Activated CD8-positive, alpha-beta memory T cell treated with anti-CD3 and anti-CD28 coated beads, Interleukin-2, amount 10 ng/mL, durations not matched to agents 7 days and 5 days (primary cell): ENCODE data around the gene GABPB1. TPM values are rescaled to one million over a fixed set of nuclear protein-coding genes. Genes with fewer than 3 reads are reported as not detected.

Experiments used
- ATAC-seq: fragments of 150-1000 bp; cut with Tn5 transposase; one replicate; pipeline ENCODE4 v1.10.0; 2021; ENCODE audit warnings: moderate library complexity
- CTCF ChIA-PET: fragments of 350-600 bp; sonication (Branson Sonifier 250); formaldehyde crosslinking; loops from one replicate; lab custom pipeline; 2021; ENCODE audit warnings: antibody characterized with exemption; lab: Charles Lee
- DNase-seq: peaks from one replicate; pipeline ENCODE4 v3.0.0-alpha.2; 2020
- H3K27ac Mint-ChIP-seq: one replicate; pipeline ENCODE4 v1.8.0; 2021; ENCODE audit warnings: mild to moderate bottlenecking, mixed read lengths
- H3K27me3 Mint-ChIP-seq: one replicate; pipeline ENCODE4 v1.8.0; 2021; ENCODE audit warnings: mixed read lengths
- H3K36me3 Mint-ChIP-seq: one replicate; pipeline ENCODE4 v1.8.0; 2021; ENCODE audit warnings: mild to moderate bottlenecking, mixed read lengths
- H3K4me1 Mint-ChIP-seq: one replicate; pipeline ENCODE4 v1.8.0; 2021; ENCODE audit warnings: mixed read lengths
- H3K4me3 Mint-ChIP-seq: one replicate; pipeline ENCODE4 v1.8.0; 2021; ENCODE audit warnings: mild to moderate bottlenecking, moderate library complexity, mixed read lengths
- H3K9me3 Mint-ChIP-seq: one replicate; pipeline ENCODE4 v1.8.0; 2022; ENCODE audit warnings: low read depth, mixed read lengths
- total RNA-seq, 2 experiments: library from RNA; stranded (reverse); gene quantifications; one replicate each; pipeline ENCODE4 v1.2.3, GENCODE V29; 2021

GABPB1 gene
- total RNA-seq, 2 experiments from 2014 or later, result 31.1 to 46.8 TPM

DNA sequence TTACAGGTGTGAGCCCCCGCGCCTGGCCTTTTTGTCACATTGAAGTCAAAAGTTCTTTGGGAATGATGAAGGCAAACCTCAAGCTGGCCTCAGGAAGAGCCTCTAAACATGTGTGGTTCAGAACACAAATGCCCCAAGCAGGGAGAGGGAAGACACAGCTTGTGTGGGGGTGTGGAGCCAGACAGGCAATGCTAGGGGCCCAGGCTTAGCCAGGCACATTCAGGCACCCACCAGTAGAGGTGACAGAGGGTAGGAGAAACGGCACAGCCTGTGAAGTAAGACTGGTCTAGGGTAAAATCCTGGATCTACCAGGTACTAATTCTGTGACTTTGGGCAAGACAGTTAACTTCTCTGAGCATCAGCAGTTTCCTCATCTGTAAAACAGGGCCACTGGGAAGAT is 93.0 kb downstream of the GABPB1 start:
- peak overlapping the region; percentile 6 for H3K4me3 Mint-ChIP-seq
- DNase-seq, result peak; percentile 69
- peaks cover 4% of the 10 kb centered on the region for H3K36me3 Mint-ChIP-seq
- ATAC-seq, result peak; percentile 42
- H3K9me3 Mint-ChIP-seq, result no peaks in the 10 kb centered on the region
- H3K27me3 Mint-ChIP-seq, result no peaks in the 10 kb centered on the region
- H3K4me1 Mint-ChIP-seq, result peaks cover 69% of the 10 kb centered on the region
- peak overlapping the region; percentile 93 for H3K27ac Mint-ChIP-seq
- CTCF ChIA-PET, result interaction anchor here (0.7 to 6.9 kb wide), 13 partner anchors 7 to 259 kb away, joined by 3 to 77 read pairs (median 4); partner anchors contain the start of gene SLC27A2

- no peaks in the 10 kb centered on the region for H3K27me3 Mint-ChIP-seq
- H3K4me3 Mint-ChIP-seq, result peak overlapping the region; percentile 17
- peak; percentile 14 for ATAC-seq
- H3K27ac Mint-ChIP-seq, result peak overlapping the region; percentile 93
- H3K9me3 Mint-ChIP-seq, result no peaks in the 10 kb centered on the region
- no peak for DNase-seq
- H3K4me1 Mint-ChIP-seq, result peaks cover 73% of the 10 kb centered on the region
- peaks cover 2% of the 10 kb centered on the region for H3K36me3 Mint-ChIP-seq
- CTCF ChIA-PET, result interaction anchor here (0.6 to 6.9 kb wide), 10 partner anchors 8 to 1025 kb away, joined by 3 to 77 read pairs (median 4); partner anchors contain the start of gene SLC27A2
These were observed 94.0 kb downstream of the GABPB1 start for GRCh38 chr15:50260969-50261496.

GRCh38 chr15:50259276-50259675 is 95.7 kb downstream of the GABPB1 start:
- H3K27ac Mint-ChIP-seq, result peak overlapping the region; percentile 93
- H3K36me3 Mint-ChIP-seq, result peaks cover 2% of the 10 kb centered on the region
- CTCF ChIA-PET, result interaction anchor here (0.7 to 6.9 kb wide), 9 partner anchors 9 to 144 kb away, joined by 3 to 77 read pairs (median 3); partner anchors contain the start of gene SLC27A2
- peak overlapping the region; percentile 22 for H3K4me3 Mint-ChIP-seq
- no peaks in the 10 kb centered on the region for H3K9me3 Mint-ChIP-seq
- no peak for ATAC-seq
- H3K27me3 Mint-ChIP-seq, result no peaks in the 10 kb centered on the region
- peak; percentile 58 for DNase-seq
- peaks cover 70% of the 10 kb centered on the region for H3K4me1 Mint-ChIP-seq

DNA sequence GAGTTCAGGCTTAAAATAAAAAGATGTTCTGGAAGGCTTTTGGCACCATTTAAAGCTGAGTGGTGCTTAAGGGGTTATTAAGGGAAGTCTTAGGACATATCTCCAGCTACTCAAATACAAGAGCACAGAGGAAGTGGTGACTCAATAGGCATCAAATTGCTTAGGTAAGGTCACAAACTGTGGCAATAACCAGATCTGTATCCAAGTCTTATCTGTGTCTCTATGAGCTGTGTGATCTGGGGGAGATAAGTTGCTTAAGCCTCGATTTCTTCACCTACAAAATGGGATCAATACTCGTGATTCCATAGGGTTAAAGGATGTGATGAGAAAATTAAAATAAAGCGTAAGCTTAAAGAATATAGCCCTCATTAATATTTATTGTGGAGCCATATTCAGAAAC is 97.1 kb downstream of the GABPB1 start:
- DNase-seq, result no peak
- CTCF ChIA-PET, result interaction anchor here (1.0 to 6.9 kb wide), 8 partner anchors 8 to 76 kb away, joined by 3 to 77 read pairs (median 3); partner anchors contain the start of gene SLC27A2
- Mint-ChIP-seq H3K27ac (peak overlapping the region; percentile 23), H3K4me3 (no peak overlapping the region), H3K36me3 (peaks cover 2% of the 10 kb centered on the region), H3K27me3 (no peaks in the 10 kb centered on the region), H3K4me1 (peaks cover 61% of the 10 kb centered on the region), H3K9me3 (no peaks in the 10 kb centered on the region)
- ATAC-seq, result no peak

- Mint-ChIP-seq H3K4me3 (no peak overlapping the region), H3K36me3 (peaks cover 2% of the 10 kb centered on the region), H3K27ac (no peak overlapping the region), H3K27me3 (no peaks in the 10 kb centered on the region), H3K4me1 (peaks cover 56% of the 10 kb centered on the region), H3K9me3 (no peaks in the 10 kb centered on the region)
- ATAC-seq, result no peak
- no peak for DNase-seq
- CTCF ChIA-PET, result interaction anchor here (1.0 to 6.9 kb wide), 8 partner anchors 8 to 75 kb away, joined by 3 to 77 read pairs (median 3); partner anchors contain the start of gene SLC27A2
These were observed 97.7 kb downstream of the GABPB1 start for GRCh38 chr15:50257332-50257731.

- Mint-ChIP-seq H3K4me3 (no peak overlapping the region), H3K4me1 (peaks cover 56% of the 10 kb centered on the region), H3K9me3 (no peaks in the 10 kb centered on the region), H3K27ac (no peak overlapping the region), H3K36me3 (peaks cover 2% of the 10 kb centered on the region), H3K27me3 (no peaks in the 10 kb centered on the region)
- DNase-seq (peak; percentile 32), ATAC-seq (no peak)
- CTCF ChIA-PET, result interaction anchor here (0.8 to 6.9 kb wide), 5 partner anchors 7 to 74 kb away, joined by 3 to 77 read pairs (median 3); partner anchors contain the start of gene SLC27A2
These were observed 98.6 kb downstream of the GABPB1 start for GRCh38 chr15:50256188-50257041.

GRCh38 chr15:50252556-50252955 is 102.4 kb downstream of the GABPB1 start:
- H3K4me1 Mint-ChIP-seq, result peaks cover 52% of the 10 kb centered on the region
- CTCF ChIA-PET, result interaction anchor here (5.9 kb wide), 1 partner anchor 7 kb away, joined by 77 read pairs; no protein-coding TSS in a partner anchor

GRCh38 chr15:50251638-50252182 is 103.3 kb downstream of the GABPB1 start:
- DNase-seq (no peak), ATAC-seq (no peak)
- CTCF ChIA-PET, result interaction anchor here (1.1 to 5.9 kb wide), 3 partner anchors 8 to 37 kb away, joined by 3 to 77 read pairs (median 4); partner anchors contain the start of gene HDC
- H3K9me3 Mint-ChIP-seq, result no peaks in the 10 kb centered on the region
- peaks cover 4% of the 10 kb centered on the region for H3K36me3 Mint-ChIP-seq
- no peak overlapping the region for H3K27ac Mint-ChIP-seq
- H3K27me3 Mint-ChIP-seq, result no peaks in the 10 kb centered on the region
- H3K4me3 Mint-ChIP-seq, result no peak overlapping the region
- H3K4me1 Mint-ChIP-seq, result peaks cover 51% of the 10 kb centered on the region

More at GRCh38 chr15:50252556-50252955, 102.4 kb downstream of the GABPB1 start:
- H3K9me3 Mint-ChIP-seq, result no peaks in the 10 kb centered on the region
- no peak overlapping the region for H3K4me3 Mint-ChIP-seq
- no peak for ATAC-seq
- no peaks in the 10 kb centered on the region for H3K27me3 Mint-ChIP-seq
- peaks cover 6% of the 10 kb centered on the region for H3K36me3 Mint-ChIP-seq
- DNase-seq, result no peak
- no peak overlapping the region for H3K27ac Mint-ChIP-seq

GRCh38 chr15:50250760-50251394 is 104.1 kb downstream of the GABPB1 start:
- no peak overlapping the region for H3K4me3 Mint-ChIP-seq
- CTCF ChIA-PET, result interaction anchor here (1.1 to 5.9 kb wide), 3 partner anchors 9 to 38 kb away, joined by 3 to 77 read pairs (median 4); partner anchors contain the start of gene HDC
- ATAC-seq (no peak), DNase-seq (no peak)
- peaks cover 8% of the 10 kb centered on the region for H3K36me3 Mint-ChIP-seq
- H3K27me3 Mint-ChIP-seq, result no peaks in the 10 kb centered on the region
- H3K4me1 Mint-ChIP-seq, result peaks cover 55% of the 10 kb centered on the region
- H3K9me3 Mint-ChIP-seq, result no peaks in the 10 kb centered on the region
- H3K27ac Mint-ChIP-seq, result no peak overlapping the region

GRCh38 chr15:50249704-50250103 is 105.3 kb downstream of the GABPB1 start:
- H3K27ac Mint-ChIP-seq, result peak overlapping the region; percentile 96
- H3K27me3 Mint-ChIP-seq, result no peaks in the 10 kb centered on the region
- no peak overlapping the region for H3K4me3 Mint-ChIP-seq
- CTCF ChIA-PET, result interaction anchor here (1.3 to 5.9 kb wide), 6 partner anchors 10 to 105 kb away, joined by 3 to 77 read pairs (median 4); partner anchors contain the start of gene GABPB1
- H3K9me3 Mint-ChIP-seq, result no peaks in the 10 kb centered on the region
- no peak for ATAC-seq
- H3K4me1 Mint-ChIP-seq, result peaks cover 55% of the 10 kb centered on the region
- peaks cover 9% of the 10 kb centered on the region for H3K36me3 Mint-ChIP-seq
- no peak for DNase-seq

- Mint-ChIP-seq H3K9me3 (no peaks in the 10 kb centered on the region), H3K27ac (peak overlapping the region; percentile 96), H3K27me3 (no peaks in the 10 kb centered on the region), H3K4me1 (peaks cover 55% of the 10 kb centered on the region), H3K4me3 (peak overlapping the region; percentile 74), H3K36me3 (peaks cover 11% of the 10 kb centered on the region)
- CTCF ChIA-PET, result interaction anchor here (0.8 to 5.9 kb wide), 9 partner anchors 10 to 659 kb away, joined by 3 to 77 read pairs (median 4); partner anchors contain the start of gene GABPB1
- DNase-seq (peak; percentile 35), ATAC-seq (peak; percentile 7)
These were observed 105.9 kb downstream of the GABPB1 start for GRCh38 chr15:50248994-50249582.
